ES-I3 (cell line): Measurements from ENCODE around the gene SYS1.
A peak's percentile ranks its signal among the peaks of the same experiment; 100 is the strongest.
"Not testable (repeated sequence)": the region's sequence is repeated elsewhere in the genome, so short reads cannot be mapped to it uniquely, and the experiment has no call there.

Experiments
- H3K36me3 ChIP-seq: 2 replicates; pipeline ENCODE4 v1.6.1; 2013; ENCODE audit warnings: mild to moderate bottlenecking, low read length, control low read depth, moderate library complexity; ENCODE audit not compliant: insufficient read depth
- H3K4me1 ChIP-seq: 2 replicates; pipeline ENCODE4 v1.6.1; 2013; ENCODE audit warnings: mild to moderate bottlenecking, control low read depth, low read length; ENCODE audit not compliant: insufficient read depth
- H3K9ac ChIP-seq: 2 replicates; pipeline ENCODE4 v1.6.1; 2013; ENCODE audit warnings: low read depth, mild to moderate bottlenecking, low read length, moderate library complexity
- H3K9me3 ChIP-seq: 2 replicates; pipeline ENCODE4 v1.6.1; 2013; ENCODE audit warnings: mild to moderate bottlenecking, low read length, moderate library complexity; ENCODE audit not compliant: control insufficient read depth, insufficient read depth

The SYS1 gene

GRCh38 chr20:45344168-45344860, 18.6 kb upstream of the SYS1 start:
- H3K9ac ChIP-seq: peak overlapping the region; percentile 10; the same call in 1 of the 2 replicates
- no peaks in the 10 kb centered on the region; the same call in 1 of the 2 replicates for H3K36me3 ChIP-seq
- peaks cover 69% of the 10 kb centered on the region for H3K4me1 ChIP-seq
- H3K9me3 ChIP-seq: no peaks in the 10 kb centered on the region

- peaks cover 64% of the 10 kb centered on the region for H3K4me1 ChIP-seq
- no peaks in the 10 kb centered on the region for H3K9me3 ChIP-seq
- H3K9ac ChIP-seq: peak overlapping the region; percentile 83; the same call in 1 of the 2 replicates
- no peaks in the 10 kb centered on the region for H3K36me3 ChIP-seq
Observed at GRCh38 chr20:45345104-45345936, 17.6 kb upstream of the SYS1 start.

- Histone ChIP-seq H3K36me3 (no peaks in the 10 kb centered on the region), H3K4me1 (peaks cover 54% of the 10 kb centered on the region), H3K9ac (peak overlapping the region; percentile 83), H3K9me3 (no peaks in the 10 kb centered on the region)
Observed at GRCh38 chr20:45346291-45346718, 16.7 kb upstream of the SYS1 start.

GRCh38 chr20:45346851-45347250, 16.1 kb upstream of the SYS1 start:
- H3K4me1 ChIP-seq: peaks cover 49% of the 10 kb centered on the region
- H3K9me3 ChIP-seq: no peaks in the 10 kb centered on the region
- peak overlapping the region; percentile 83 for H3K9ac ChIP-seq
- no peaks in the 10 kb centered on the region for H3K36me3 ChIP-seq

- H3K36me3 ChIP-seq: no peaks in the 10 kb centered on the region
- peaks cover 46% of the 10 kb centered on the region for H3K4me1 ChIP-seq
- H3K9ac ChIP-seq: peak overlapping the region; percentile 83
- no peaks in the 10 kb centered on the region for H3K9me3 ChIP-seq
Observed at GRCh38 chr20:45347297-45347935, 15.5 kb upstream of the SYS1 start.

- Histone ChIP-seq H3K4me1 (peaks cover 40% of the 10 kb centered on the region), H3K36me3 (no peaks in the 10 kb centered on the region), H3K9me3 (no peaks in the 10 kb centered on the region), H3K9ac (peak within 1 kb of the TSS; percentile 83)
Observed at GRCh38 chr20:45347936-45348778, 14.8 kb upstream of the SYS1 start, which contains the start of gene SDC4. Gene SDC4, minus strand, starts transcription at chr20:45348424. Its CDS starts 40 bp downstream, at chr20:45348384.

GRCh38 chr20:45350217-45350616, 12.7 kb upstream of the SYS1 start:
- Histone ChIP-seq H3K9ac (no peak overlapping the region), H3K9me3 (no peaks in the 10 kb centered on the region), H3K4me1 (peaks cover 19% of the 10 kb centered on the region)

GRCh38 chr20:45350795-45351194, 12.2 kb upstream of the SYS1 start:
- peaks cover 14% of the 10 kb centered on the region for H3K4me1 ChIP-seq
- not testable (repeated sequence) for H3K9ac ChIP-seq, H3K36me3 ChIP-seq, H3K9me3 ChIP-seq

More at GRCh38 chr20:45350217-45350616, 12.7 kb upstream of the SYS1 start:
- no peaks in the 10 kb centered on the region for H3K36me3 ChIP-seq

- Histone ChIP-seq H3K9me3 (no peaks in the 10 kb centered on the region), H3K4me1 (peaks cover 3% of the 10 kb centered on the region; the same call in 1 of the 2 replicates)
Observed at GRCh38 chr20:45352729-45353128, 10.2 kb upstream of the SYS1 start.

GRCh38 chr20:45353746-45354145, 9.2 kb upstream of the SYS1 start:
- Histone ChIP-seq H3K9me3 (no peaks in the 10 kb centered on the region), H3K4me1 (peaks cover 10% of the 10 kb centered on the region), H3K9ac (no peak overlapping the region), H3K36me3 (no peaks in the 10 kb centered on the region)

More at GRCh38 chr20:45352729-45353128, 10.2 kb upstream of the SYS1 start:
- H3K9ac ChIP-seq: no peak overlapping the region
- no peaks in the 10 kb centered on the region for H3K36me3 ChIP-seq

GRCh38 chr20:45354423-45355208, 8.3 kb upstream of the SYS1 start:
- H3K9me3 ChIP-seq: no peaks in the 10 kb centered on the region
- H3K36me3 ChIP-seq: no peaks in the 10 kb centered on the region
- peaks cover 17% of the 10 kb centered on the region for H3K4me1 ChIP-seq
- H3K9ac ChIP-seq: no peak overlapping the region

GRCh38 chr20:45355209-45356084, 7.5 kb upstream of the SYS1 start:
- H3K4me1 ChIP-seq: peaks cover 23% of the 10 kb centered on the region
- no peaks in the 10 kb centered on the region for H3K9me3 ChIP-seq
- H3K9ac ChIP-seq: no peak overlapping the region
- no peaks in the 10 kb centered on the region for H3K36me3 ChIP-seq
